PFSK-1 (cell line): ENCODE results near the gene ISM1.

ENCODE experiments used
- FOXP2 ChIP-seq: optimal IDR thresholded peaks from 2 replicates; pipeline ENCODE3; 2011; ENCODE audit warnings: borderline replicate concordance, control low read depth, inconsistent platforms; ENCODE audit not compliant: insufficient read depth; ENCODE audit errors: extremely low read length, extremely low read depth
- POLR2AphosphoS5 ChIP-seq: IDR thresholded peaks from 2 replicates; pipeline ENCODE4 v1.6.1; 2012; ENCODE audit warnings: low read depth, mild to moderate bottlenecking, control low read depth, low read length, moderate library complexity
- REST ChIP-seq, 2 experiments: IDR thresholded peaks; 2 replicates each; pipeline versions ENCODE4 v1.6.1 to v1.8.0; 2011 to 2012; ENCODE audit warnings: low read depth in 2 of 2, low read length in 2 of 2, control low read depth in 1 of 2, inconsistent platforms in 1 of 2, mild to moderate bottlenecking in 1 of 2, moderate library complexity in 1 of 2; ENCODE audit not compliant: insufficient read depth in 1 of 2
- SIN3A ChIP-seq: IDR thresholded peaks from 2 replicates; pipeline ENCODE4 v1.6.1; 2012; ENCODE audit warnings: mild to moderate bottlenecking, low read length, moderate library complexity, borderline replicate concordance; ENCODE audit not compliant: insufficient read depth
- TAF1 ChIP-seq: IDR thresholded peaks from 2 replicates; pipeline ENCODE4 v1.6.1; 2012; ENCODE audit warnings: low read length, control low read depth, borderline replicate concordance; ENCODE audit not compliant: insufficient read depth

- TF ChIP-seq SIN3A (no peak), TAF1 (no peak), POLR2AphosphoS5 (no peak), REST (IDR thresholded peaks at IDR 0.05; ENCODE audit: insufficient read depth in 1 of 2, low read depth in 2 of 2, low read length in 2 of 2) (no peak), FOXP2 (no peak)
Observed at GRCh38 chr20:13212750-13213149, 8.3 kb upstream of the ISM1 start.
